SK-N-SH (cell line): ENCODE measurements around the gene SLC25A38. TPM values are rescaled to one million over a fixed set of nuclear protein-coding genes. Genes with fewer than 3 reads are reported as not detected.

ENCODE experiments used
- CTCF ChIA-PET: fragments of 300-600, 350-600 bp; formaldehyde crosslinking; extraction: SDS; loops from one replicate; lab custom pipeline; 2021; lab: Yijun Ruan, JAX
- POLR2A ChIA-PET: fragments of 350-600 bp; sonication (Branson Sonifier 250); formaldehyde crosslinking; extraction: SDS; loops from one replicate; lab custom pipeline; 2020; ENCODE audit warnings: antibody characterized with exemption, inconsistent platforms; lab: Yijun Ruan, JAX
- DNase-seq: peaks from one replicate; pipeline ENCODE4 v3.0.0; 2012
- H2AFZ ChIP-seq: fragments of 200-600 bp; sonication (generic); 2 replicates; pipeline ENCODE4 v1.8.1; 2016; ENCODE audit warnings: antibody characterized with exemption, mild to moderate bottlenecking, low read depth
- H3F3A ChIP-seq: fragments of 200-600 bp; sonication (generic); replicated peaks from 2 replicates; pipeline ENCODE3; 2016; ENCODE audit warnings: antibody characterized with exemption, mild to moderate bottlenecking; ENCODE audit not compliant: insufficient read depth
- H3K27ac ChIP-seq, 2 experiments: fragments of 200-500 bp in 1 of 2; fragments of 200-600 bp in 1 of 2; sonication (Bioruptor generic) in 1 of 2; sonication (generic), shearing (Covaris generic) in 1 of 2; 2 replicates each; pipeline versions ENCODE4 v1.5.1 to v1.6.1; 2014 to 2016; ENCODE audit warnings: low read depth in 2 of 2, inconsistent platforms in 1 of 2, low read length in 1 of 2, mild to moderate bottlenecking in 1 of 2, mixed read lengths in 1 of 2
- H3K27me3 ChIP-seq: fragments of 200-600 bp; sonication (generic), shearing (Covaris generic); 2 replicates; pipeline ENCODE4 v1.6.1; 2016; ENCODE audit warnings: mixed run types; ENCODE audit not compliant: insufficient read depth
- H3K36me3 ChIP-seq, 2 experiments: fragments of 200-500 bp in 1 of 2; fragments of 200-600 bp in 1 of 2; sonication (Bioruptor generic) in 1 of 2; sonication (generic) in 1 of 2; replicated peaks in 1 of 2; 2 replicates each; pipeline versions ENCODE3 to v1.5.1; 2014 to 2016; ENCODE audit warnings: low read length in 1 of 2, mild to moderate bottlenecking in 1 of 2; ENCODE audit not compliant: insufficient read depth in 2 of 2, control insufficient read depth in 1 of 2
- H3K4me1 ChIP-seq, 2 experiments: fragments of 200-500 bp in 1 of 2; fragments of 200-600 bp in 1 of 2; sonication (Bioruptor generic) in 1 of 2; sonication (generic), shearing (Covaris generic) in 1 of 2; 2 replicates each; pipeline versions ENCODE4 v1.5.1 to v1.6.1; 2014 to 2016; ENCODE audit warnings: low read depth in 1 of 2, low read length in 1 of 2, mixed run types in 1 of 2; ENCODE audit not compliant: insufficient read depth in 2 of 2, control insufficient read depth in 1 of 2
- H3K4me2 ChIP-seq: fragments of 200-600 bp; sonication (generic), shearing (Covaris generic); 2 replicates; pipeline ENCODE4 v1.6.1; 2017; ENCODE audit warnings: mixed run types
- H3K4me3 ChIP-seq, 2 experiments: fragments of 200-500 bp in 1 of 2; fragments of 200-600 bp in 1 of 2; sonication (Bioruptor generic) in 1 of 2; sonication (generic), shearing (Covaris generic) in 1 of 2; 2 replicates each; pipeline versions ENCODE4 v1.5.1 to v1.8.1; 2014 to 2016; ENCODE audit warnings: low read depth in 2 of 2, inconsistent platforms in 1 of 2, low read length in 1 of 2, mild to moderate bottlenecking in 1 of 2, mixed read lengths in 1 of 2, moderate library complexity in 1 of 2
- H3K79me2 ChIP-seq: fragments of 200-600 bp; sonication (generic); 2 replicates; pipeline ENCODE4 v1.8.1; 2017; ENCODE audit warnings: mild to moderate bottlenecking; ENCODE audit not compliant: insufficient read depth
- H3K9ac ChIP-seq: fragments of 200-600 bp; sonication (generic); 2 replicates; pipeline ENCODE4 v1.6.1; 2017; ENCODE audit warnings: mixed run types
- H3K9me2 ChIP-seq: fragments of 200-600 bp; sonication (generic); 2 replicates; pipeline ENCODE4 v1.6.1; 2017; ENCODE audit warnings: mixed run types
- H3K9me3 ChIP-seq: fragments of 200-600 bp; sonication (generic); 2 replicates; pipeline ENCODE4 v1.6.1; 2017; ENCODE audit warnings: mixed run types, mild to moderate bottlenecking, moderate library complexity
- H4K20me1 ChIP-seq: fragments of 200-600 bp; sonication (generic); 2 replicates; pipeline ENCODE4 v1.6.1; 2017; ENCODE audit warnings: mild to moderate bottlenecking, mixed run types; ENCODE audit not compliant: insufficient read depth
- FOXJ3 ChIP-seq: sonication (generic); formaldehyde crosslinking; IDR thresholded peaks from 2 replicates; pipeline ENCODE4 v1.5.1; 2020; ENCODE audit warnings: mild to moderate bottlenecking, missing genetic modification reagents
- FOXM1 ChIP-seq: IDR thresholded peaks from 2 replicates; pipeline ENCODE4 v1.4.0; 2012; ENCODE audit warnings: low read depth, mild to moderate bottlenecking
- GABPA ChIP-seq: IDR thresholded peaks from 2 replicates; pipeline ENCODE4 v1.4.0; 2012; ENCODE audit warnings: low read depth, mild to moderate bottlenecking
- GATA2 ChIP-seq: sonication (generic); formaldehyde crosslinking; IDR thresholded peaks from 2 replicates; pipeline ENCODE4 v1.5.0; 2020; ENCODE audit warnings: mild to moderate bottlenecking, missing genetic modification reagents
- JUND ChIP-seq: IDR thresholded peaks from 2 replicates; pipeline ENCODE4 v1.4.0; 2012
- MXI1 ChIP-seq: IDR thresholded peaks from 2 replicates; pipeline ENCODE4 v1.6.1; 2012; ENCODE audit warnings: mild to moderate bottlenecking, low read depth, low read length, improper control_type of control experiment
- POLR2AphosphoS5 ChIP-seq: IDR thresholded peaks from 2 replicates; pipeline ENCODE4 v1.6.1; 2012; ENCODE audit warnings: low read depth, low read length
- RAD21 ChIP-seq: IDR thresholded peaks from 2 replicates; pipeline ENCODE4 v1.6.1; 2012; ENCODE audit warnings: mild to moderate bottlenecking, low read length
- RCOR1 ChIP-seq: fragments of 150-350 bp; IDR thresholded peaks from 2 replicates; pipeline ENCODE4 v1.6.1; 2017; ENCODE audit warnings: antibody characterized with exemption, low read length
- SMC3 ChIP-seq: IDR thresholded peaks from 2 replicates; pipeline ENCODE4 v1.6.1; 2012; ENCODE audit warnings: low read depth, low read length, improper control_type of control experiment
- TCF12 ChIP-seq: IDR thresholded peaks from 2 replicates; pipeline ENCODE4 v1.4.0; 2012
- TEAD4 ChIP-seq: IDR thresholded peaks from 2 replicates; pipeline ENCODE4 v1.4.0; 2012; ENCODE audit warnings: mild to moderate bottlenecking, borderline replicate concordance; ENCODE audit not compliant: insufficient read depth
- YY1 ChIP-seq: IDR thresholded peaks from 2 replicates; pipeline ENCODE4 v1.4.0; 2012; ENCODE audit warnings: low read depth, mild to moderate bottlenecking
- WGBS: methylation state at CpG from one replicate; pipeline ENCODE4 v1.1.6; 2017; ENCODE audit warnings: low lambda C conversion rate; 5-methylcytosine and 5-hydroxymethylcytosine counted together
- polyA plus RNA-seq, 3 experiments: library from polyadenylated mRNA; depleted of rRNA; stranded (reverse); fragments of >200 nt; gene quantifications; 2 replicates each; pipeline ENCODE4 v1.2.3, GENCODE V29; 2012
- TF ChIP-seq, protein P1 (sequence below): IDR thresholded peaks from 2 replicates; pipeline ENCODE4 v1.6.1; 2012; ENCODE audit warnings: mild to moderate bottlenecking, low read depth, low read length, moderate library complexity
- TF ChIP-seq, protein P2 (sequence below): IDR thresholded peaks from 2 replicates; pipeline ENCODE4 v1.4.0; 2012; ENCODE audit warnings: low read depth
- TF ChIP-seq, protein P3 (sequence below): IDR thresholded peaks from 2 replicates; pipeline ENCODE4 v1.4.0; 2012; ENCODE audit warnings: low read depth, borderline replicate concordance
- TF ChIP-seq, protein P4 (sequence below): fragments of 150-350 bp; IDR thresholded peaks from 2 replicates; pipeline ENCODE4 v1.6.1; 2016; ENCODE audit warnings: mild to moderate bottlenecking, low read depth, low read length

The SLC25A38 gene
- polyA plus RNA-seq, 1 of the 3 experiments (the other 2 are of a cell fraction) = 34.9 TPM

DNA sequence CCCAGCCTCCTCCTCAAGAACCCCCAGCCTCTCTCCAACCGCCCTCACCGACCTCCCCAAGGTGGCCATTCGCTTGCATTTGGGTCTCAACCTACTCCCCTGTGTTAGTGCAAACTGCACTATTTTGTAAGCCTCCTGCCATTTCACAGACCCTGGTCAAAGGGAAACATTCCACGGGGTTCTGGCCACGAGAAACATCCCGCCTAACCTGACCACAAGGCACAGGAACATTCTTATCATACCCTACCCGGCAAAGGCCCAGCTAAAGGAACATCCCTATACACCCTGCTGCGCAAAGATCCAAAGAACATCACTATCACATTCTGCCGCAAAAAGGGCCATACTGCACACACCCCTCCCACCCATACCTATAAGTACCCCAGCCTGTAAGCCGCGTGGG, 46.3 kb downstream of the SLC25A38 start:
- H3K4me2 ChIP-seq = no peak overlapping the region
- no peak overlapping the region for H3K27ac ChIP-seq
- no peaks in the 10 kb centered on the region for H3K79me2 ChIP-seq
- H3K9ac ChIP-seq = no peak overlapping the region
- H3K36me3 ChIP-seq = no peaks in the 10 kb centered on the region
- CTCF ChIA-PET = interaction anchor here (1.1 kb wide), 1 partner anchor 18 kb away, joined by 3 read pairs; no protein-coding TSS in a partner anchor
- peaks cover 0 to under 1% of the 10 kb centered on the region in 2 experiments; a peak in 1 of 4 replicates for H3K4me1 ChIP-seq
- TF ChIP-seq, protein P1, sequence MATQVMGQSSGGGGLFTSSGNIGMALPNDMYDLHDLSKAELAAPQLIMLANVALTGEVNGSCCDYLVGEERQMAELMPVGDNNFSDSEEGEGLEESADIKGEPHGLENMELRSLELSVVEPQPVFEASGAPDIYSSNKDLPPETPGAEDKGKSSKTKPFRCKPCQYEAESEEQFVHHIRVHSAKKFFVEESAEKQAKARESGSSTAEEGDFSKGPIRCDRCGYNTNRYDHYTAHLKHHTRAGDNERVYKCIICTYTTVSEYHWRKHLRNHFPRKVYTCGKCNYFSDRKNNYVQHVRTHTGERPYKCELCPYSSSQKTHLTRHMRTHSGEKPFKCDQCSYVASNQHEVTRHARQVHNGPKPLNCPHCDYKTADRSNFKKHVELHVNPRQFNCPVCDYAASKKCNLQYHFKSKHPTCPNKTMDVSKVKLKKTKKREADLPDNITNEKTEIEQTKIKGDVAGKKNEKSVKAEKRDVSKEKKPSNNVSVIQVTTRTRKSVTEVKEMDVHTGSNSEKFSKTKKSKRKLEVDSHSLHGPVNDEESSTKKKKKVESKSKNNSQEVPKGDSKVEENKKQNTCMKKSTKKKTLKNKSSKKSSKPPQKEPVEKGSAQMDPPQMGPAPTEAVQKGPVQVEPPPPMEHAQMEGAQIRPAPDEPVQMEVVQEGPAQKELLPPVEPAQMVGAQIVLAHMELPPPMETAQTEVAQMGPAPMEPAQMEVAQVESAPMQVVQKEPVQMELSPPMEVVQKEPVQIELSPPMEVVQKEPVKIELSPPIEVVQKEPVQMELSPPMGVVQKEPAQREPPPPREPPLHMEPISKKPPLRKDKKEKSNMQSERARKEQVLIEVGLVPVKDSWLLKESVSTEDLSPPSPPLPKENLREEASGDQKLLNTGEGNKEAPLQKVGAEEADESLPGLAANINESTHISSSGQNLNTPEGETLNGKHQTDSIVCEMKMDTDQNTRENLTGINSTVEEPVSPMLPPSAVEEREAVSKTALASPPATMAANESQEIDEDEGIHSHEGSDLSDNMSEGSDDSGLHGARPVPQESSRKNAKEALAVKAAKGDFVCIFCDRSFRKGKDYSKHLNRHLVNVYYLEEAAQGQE = no peak
- TF ChIP-seq RAD21 (no peak), RCOR1 (no peak), POLR2AphosphoS5 (no peak), SMC3 (no peak), JUND (no peak)
- TF ChIP-seq, all 33 proteins: peak for 0
- 79% methylated on average over 11 of the region's 11 CpGs for WGBS
- Histone ChIP-seq H3K27me3 (no peaks in the 10 kb centered on the region), H3K4me3 (no peak overlapping the region), H3F3A (no peaks in the 10 kb centered on the region), H3K9me3 (no peaks in the 10 kb centered on the region), H2AFZ (no peak overlapping the region), H4K20me1 (no peaks in the 10 kb centered on the region), H3K9me2 (no peaks in the 10 kb centered on the region)
- POLR2A ChIA-PET = no interaction called here
- no peak for DNase-seq

DNA sequence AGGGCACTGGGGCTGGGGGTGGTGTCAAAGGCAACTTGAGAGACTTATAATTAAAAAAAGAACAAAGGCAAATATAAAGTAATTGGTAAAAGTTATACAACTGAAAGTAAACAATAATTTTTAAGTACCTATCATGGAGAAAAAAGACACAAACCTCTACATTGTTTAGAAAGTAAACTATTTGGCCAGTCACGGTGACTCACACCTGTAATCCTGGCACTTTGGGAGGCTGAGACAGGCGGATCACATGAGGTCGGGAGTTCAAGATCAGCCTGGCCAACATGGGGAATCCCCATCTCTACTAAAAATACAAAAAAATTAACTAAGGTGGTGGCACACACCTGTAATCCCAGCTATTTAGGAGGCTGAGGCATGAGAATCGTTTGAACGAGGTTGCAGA, 49.2 kb downstream of the SLC25A38 start:
- ChIA-PET CTCF (interaction anchor here (3.6 kb wide), 1 partner anchor 15 kb away, joined by 16 read pairs; no protein-coding TSS in a partner anchor), POLR2A (no interaction called here)
- no peaks in the 10 kb centered on the region for H3K36me3 ChIP-seq

More for the DNA sequence above, 49.2 kb downstream of the SLC25A38 start:
- H3K27ac ChIP-seq = no peak overlapping the region
- no peak for TF ChIP-seq GATA2 (CRISPR knock-in tag)
- no peak for TF ChIP-seq TEAD4
- no peak for TF ChIP-seq TCF12
- TF ChIP-seq POLR2AphosphoS5 = no peak
- TF ChIP-seq MXI1 = no peak
- TF ChIP-seq YY1 = no peak
- TF ChIP-seq, protein P2, sequence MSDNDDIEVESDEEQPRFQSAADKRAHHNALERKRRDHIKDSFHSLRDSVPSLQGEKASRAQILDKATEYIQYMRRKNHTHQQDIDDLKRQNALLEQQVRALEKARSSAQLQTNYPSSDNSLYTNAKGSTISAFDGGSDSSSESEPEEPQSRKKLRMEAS = no peak
- TF ChIP-seq GABPA = no peak
- no peak for TF ChIP-seq FOXJ3 (CRISPR knock-in tag)
- TF ChIP-seq, protein P3, sequence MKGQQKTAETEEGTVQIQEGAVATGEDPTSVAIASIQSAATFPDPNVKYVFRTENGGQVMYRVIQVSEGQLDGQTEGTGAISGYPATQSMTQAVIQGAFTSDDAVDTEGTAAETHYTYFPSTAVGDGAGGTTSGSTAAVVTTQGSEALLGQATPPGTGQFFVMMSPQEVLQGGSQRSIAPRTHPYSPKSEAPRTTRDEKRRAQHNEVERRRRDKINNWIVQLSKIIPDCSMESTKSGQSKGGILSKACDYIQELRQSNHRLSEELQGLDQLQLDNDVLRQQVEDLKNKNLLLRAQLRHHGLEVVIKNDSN = no peak
- no peak for TF ChIP-seq RCOR1
- TF ChIP-seq JUND = no peak
- TF ChIP-seq SMC3 = no peak
- TF ChIP-seq, protein P4, sequence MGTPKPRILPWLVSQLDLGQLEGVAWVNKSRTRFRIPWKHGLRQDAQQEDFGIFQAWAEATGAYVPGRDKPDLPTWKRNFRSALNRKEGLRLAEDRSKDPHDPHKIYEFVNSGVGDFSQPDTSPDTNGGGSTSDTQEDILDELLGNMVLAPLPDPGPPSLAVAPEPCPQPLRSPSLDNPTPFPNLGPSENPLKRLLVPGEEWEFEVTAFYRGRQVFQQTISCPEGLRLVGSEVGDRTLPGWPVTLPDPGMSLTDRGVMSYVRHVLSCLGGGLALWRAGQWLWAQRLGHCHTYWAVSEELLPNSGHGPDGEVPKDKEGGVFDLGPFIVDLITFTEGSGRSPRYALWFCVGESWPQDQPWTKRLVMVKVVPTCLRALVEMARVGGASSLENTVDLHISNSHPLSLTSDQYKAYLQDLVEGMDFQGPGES = no peak
- no peak for TF ChIP-seq FOXM1
- TF ChIP-seq, all 33 proteins: peak for 0
- no peak overlapping the region for H3K4me3 ChIP-seq
- H3K4me1 ChIP-seq = peaks cover 0 to 10% of the 10 kb centered on the region in 2 experiments; a peak in 1 of 4 replicates
- H3K79me2 ChIP-seq = no peaks in the 10 kb centered on the region
- no peaks in the 10 kb centered on the region for H3K27me3 ChIP-seq
- no peak overlapping the region for H3K4me2 ChIP-seq
- H3K9me3 ChIP-seq = no peaks in the 10 kb centered on the region
- H3F3A ChIP-seq = no peaks in the 10 kb centered on the region
- H3K9me2 ChIP-seq = no peaks in the 10 kb centered on the region
- H2AFZ ChIP-seq = no peak overlapping the region
- no peak overlapping the region for H3K9ac ChIP-seq
- no peaks in the 10 kb centered on the region for H4K20me1 ChIP-seq
- no peak for DNase-seq
- WGBS = 76% methylated on average over 5 of the region's 5 CpGs
